Astrocyte of the spinal cord (primary cell): ENCODE results near the gene ARID3B.

Experiments
- DNase-seq: peaks from one replicate; pipeline ENCODE4 v3.0.0; 2011; ENCODE audit warnings: low read depth, low spot score
- H3K4me3 ChIP-seq: 2 replicates; pipeline ENCODE4 v1.5.1; 2011; ENCODE audit warnings: low read depth, mild to moderate bottlenecking, low read length, moderate library complexity
- in situ Hi-C: cut with HindIII; loops from 2 replicates; pipeline ENCODE4 v1.10.0; 2017; ENCODE audit warnings: low sequenced_read_pairs
- TF ChIP-seq, protein P1 (sequence below): IDR thresholded peaks from 2 replicates; pipeline ENCODE4 v1.5.1; 2012; ENCODE audit warnings: low read depth, mild to moderate bottlenecking, low read length, inconsistent platforms

ARID3B gene

DNA sequence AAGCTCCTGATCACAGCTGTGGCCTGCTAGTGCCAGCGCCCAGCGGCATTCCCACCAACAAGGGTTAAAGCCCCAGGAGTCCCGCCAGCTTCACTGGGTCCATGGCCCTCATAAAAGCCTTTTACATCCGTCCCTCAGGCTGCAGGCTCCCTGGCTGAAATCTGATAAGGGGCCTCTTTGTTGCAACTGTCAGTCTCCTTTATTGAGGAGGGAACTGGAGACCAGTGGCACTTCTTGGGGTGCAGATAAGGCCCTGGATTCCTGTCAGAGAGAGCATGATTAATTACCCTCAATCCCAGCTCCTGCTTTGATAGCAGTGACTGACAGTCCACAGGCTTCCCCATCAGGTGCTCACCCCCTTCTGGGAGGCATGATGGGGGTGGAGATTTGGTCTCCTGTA, 43.8 kb downstream of the ARID3B start:
- no peak overlapping the region for H3K4me3 ChIP-seq
- DNase-seq = no peak
- in situ Hi-C loops = no loop called here
- TF ChIP-seq, protein P1, sequence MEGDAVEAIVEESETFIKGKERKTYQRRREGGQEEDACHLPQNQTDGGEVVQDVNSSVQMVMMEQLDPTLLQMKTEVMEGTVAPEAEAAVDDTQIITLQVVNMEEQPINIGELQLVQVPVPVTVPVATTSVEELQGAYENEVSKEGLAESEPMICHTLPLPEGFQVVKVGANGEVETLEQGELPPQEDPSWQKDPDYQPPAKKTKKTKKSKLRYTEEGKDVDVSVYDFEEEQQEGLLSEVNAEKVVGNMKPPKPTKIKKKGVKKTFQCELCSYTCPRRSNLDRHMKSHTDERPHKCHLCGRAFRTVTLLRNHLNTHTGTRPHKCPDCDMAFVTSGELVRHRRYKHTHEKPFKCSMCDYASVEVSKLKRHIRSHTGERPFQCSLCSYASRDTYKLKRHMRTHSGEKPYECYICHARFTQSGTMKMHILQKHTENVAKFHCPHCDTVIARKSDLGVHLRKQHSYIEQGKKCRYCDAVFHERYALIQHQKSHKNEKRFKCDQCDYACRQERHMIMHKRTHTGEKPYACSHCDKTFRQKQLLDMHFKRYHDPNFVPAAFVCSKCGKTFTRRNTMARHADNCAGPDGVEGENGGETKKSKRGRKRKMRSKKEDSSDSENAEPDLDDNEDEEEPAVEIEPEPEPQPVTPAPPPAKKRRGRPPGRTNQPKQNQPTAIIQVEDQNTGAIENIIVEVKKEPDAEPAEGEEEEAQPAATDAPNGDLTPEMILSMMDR = no peak

- TF ChIP-seq, protein P1 = no peak
- no peak overlapping the region for H3K4me3 ChIP-seq
- in situ Hi-C loops = no loop called here
- no peak for DNase-seq
Observed at GRCh38 chr15:74585191-74585590, 44.2 kb downstream of the ARID3B start.

DNA sequence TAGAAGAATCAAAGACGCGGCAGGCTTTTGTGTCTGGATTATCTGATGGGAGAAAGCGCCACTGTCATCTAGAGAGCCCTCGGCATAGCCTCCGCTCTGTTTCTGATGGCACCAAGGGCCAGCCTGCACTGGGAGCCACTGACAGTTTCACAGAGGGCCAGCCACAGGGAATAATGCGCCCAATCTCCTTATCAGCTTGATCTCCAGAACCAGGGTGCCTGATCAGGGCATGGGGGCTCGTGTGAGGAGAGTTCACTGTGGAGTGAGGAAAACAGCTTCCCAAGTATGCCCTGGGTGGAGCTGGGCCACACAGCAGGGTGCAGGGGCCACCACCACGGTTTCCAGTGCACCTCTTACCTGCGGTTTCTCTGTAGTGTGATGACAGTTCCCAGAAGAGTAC, 44.8 kb downstream of the ARID3B start:
- TF ChIP-seq, protein P1 = no peak
- H3K4me3 ChIP-seq = no peak overlapping the region
- in situ Hi-C loops = no loop called here

DNA sequence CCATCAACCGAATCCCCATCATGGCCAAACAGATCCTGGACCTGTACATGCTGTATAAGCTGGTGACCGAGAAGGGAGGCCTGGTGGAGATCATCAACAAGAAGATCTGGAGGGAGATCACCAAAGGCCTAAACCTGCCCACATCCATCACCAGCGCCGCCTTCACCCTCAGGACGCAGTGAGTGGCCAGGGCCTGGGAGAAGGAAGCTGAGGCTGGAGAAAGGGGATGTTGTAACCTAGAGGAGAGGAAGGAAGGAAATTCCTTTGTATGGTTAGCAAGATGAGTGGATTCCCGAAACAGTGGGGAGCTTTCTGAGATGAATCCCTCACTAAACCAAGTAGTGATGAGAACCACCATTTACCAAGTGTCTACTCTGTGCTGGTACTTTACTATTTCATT, 48.8 kb downstream of the ARID3B start:
- in situ Hi-C loops = no loop called here
- no peak for DNase-seq

More for the DNA sequence above, 44.8 kb downstream of the ARID3B start:
- no peak for DNase-seq

GRCh38 chr15:74592222-74592621, 51.2 kb downstream of the ARID3B start:
- H3K4me3 ChIP-seq = no peak overlapping the region
- in situ Hi-C loops = no loop called here
- TF ChIP-seq, protein P1 = no peak
- no peak for DNase-seq

More for the DNA sequence above, 48.8 kb downstream of the ARID3B start:
- H3K4me3 ChIP-seq = no peak overlapping the region
- TF ChIP-seq, protein P1 = no peak

GRCh38 chr15:74593122-74593521, 52.1 kb downstream of the ARID3B start:
- in situ Hi-C loops = no loop called here
- TF ChIP-seq, protein P1 = no peak
- no peak for DNase-seq
- H3K4me3 ChIP-seq = no peak overlapping the region

DNA sequence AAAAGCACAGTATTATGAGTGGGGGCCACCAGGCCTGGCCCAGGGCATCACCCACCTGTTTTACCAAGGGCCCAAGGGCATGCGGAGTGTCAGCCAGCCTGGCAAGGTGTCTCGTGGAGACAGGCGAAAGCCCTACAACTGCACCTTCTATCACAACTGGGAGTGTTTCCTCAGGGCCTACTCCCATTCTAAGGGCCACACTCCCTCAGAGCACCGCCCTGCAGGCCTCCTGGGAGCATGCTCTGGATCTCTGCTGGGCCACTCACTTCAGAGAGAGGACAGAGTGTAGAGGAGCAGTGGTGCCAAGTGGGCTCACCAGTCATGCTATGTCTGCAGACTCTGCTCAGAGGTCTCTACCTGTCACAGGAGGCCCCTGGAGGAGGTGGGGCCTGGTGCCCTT, 53.4 kb downstream of the ARID3B start:
- no peak overlapping the region for H3K4me3 ChIP-seq
- no peak for DNase-seq
- TF ChIP-seq, protein P1 = no peak
- in situ Hi-C loops = no loop called here
